GM18951 (cell line): ENCODE measurements around the gene ELMOD3.
"Not testable (repeated sequence)": the region's sequence is repeated elsewhere in the genome, so short reads cannot be mapped to it uniquely, and the experiment has no call there.

Experiments
- POLR2A ChIP-seq: IDR thresholded peaks from 4 replicates; pipeline ENCODE4 v1.6.1; 2011; ENCODE audit warnings: mild to moderate bottlenecking; ENCODE audit not compliant: insufficient read length, insufficient read depth; ENCODE audit errors: extremely low read depth
- in situ Hi-C: fragments of 300-500 bp; cut with MboI; formaldehyde crosslinking; loops from one replicate; pipeline ENCODE4 v1.12.0; 2022; ENCODE audit warnings: low sequenced_read_pairs, mixed read lengths, inconsistent platforms; ENCODE audit not compliant: unreplicated experiment

The ELMOD3 gene

DNA sequence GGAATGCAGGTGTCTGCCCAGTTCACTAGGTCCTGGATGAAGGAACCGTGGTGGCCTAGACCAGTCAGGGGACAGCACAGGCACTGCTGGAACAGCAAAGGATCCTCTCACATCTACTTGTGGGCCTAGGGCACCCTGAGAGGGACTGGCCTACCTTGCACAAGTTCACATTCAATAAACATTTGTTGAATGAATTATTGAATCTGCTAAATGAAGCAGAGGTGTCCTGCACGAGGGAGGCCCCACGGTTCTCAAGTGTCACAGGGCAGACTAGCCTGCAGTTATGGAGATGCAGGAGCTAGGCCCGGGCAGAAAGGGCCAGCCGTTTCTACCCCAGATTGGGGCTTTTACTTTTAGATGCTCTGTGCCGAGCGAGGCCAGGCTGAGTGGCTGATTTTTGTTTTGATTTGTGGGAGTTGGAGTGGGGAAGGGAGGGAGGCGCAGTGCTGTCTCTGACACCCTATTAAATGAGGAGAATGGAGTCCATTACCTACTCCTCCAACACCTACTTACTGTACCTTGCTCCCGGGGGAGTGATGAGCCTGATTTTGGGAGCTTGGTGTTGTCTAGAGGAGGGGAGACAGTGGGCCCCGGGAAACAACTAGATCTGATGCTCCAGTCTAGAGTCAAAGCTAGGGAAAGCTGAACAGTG, 82.4 kb downstream of the ELMOD3 start:
- in situ Hi-C loops, result no loop called here
- TF ChIP-seq POLR2A, result no peak

DNA sequence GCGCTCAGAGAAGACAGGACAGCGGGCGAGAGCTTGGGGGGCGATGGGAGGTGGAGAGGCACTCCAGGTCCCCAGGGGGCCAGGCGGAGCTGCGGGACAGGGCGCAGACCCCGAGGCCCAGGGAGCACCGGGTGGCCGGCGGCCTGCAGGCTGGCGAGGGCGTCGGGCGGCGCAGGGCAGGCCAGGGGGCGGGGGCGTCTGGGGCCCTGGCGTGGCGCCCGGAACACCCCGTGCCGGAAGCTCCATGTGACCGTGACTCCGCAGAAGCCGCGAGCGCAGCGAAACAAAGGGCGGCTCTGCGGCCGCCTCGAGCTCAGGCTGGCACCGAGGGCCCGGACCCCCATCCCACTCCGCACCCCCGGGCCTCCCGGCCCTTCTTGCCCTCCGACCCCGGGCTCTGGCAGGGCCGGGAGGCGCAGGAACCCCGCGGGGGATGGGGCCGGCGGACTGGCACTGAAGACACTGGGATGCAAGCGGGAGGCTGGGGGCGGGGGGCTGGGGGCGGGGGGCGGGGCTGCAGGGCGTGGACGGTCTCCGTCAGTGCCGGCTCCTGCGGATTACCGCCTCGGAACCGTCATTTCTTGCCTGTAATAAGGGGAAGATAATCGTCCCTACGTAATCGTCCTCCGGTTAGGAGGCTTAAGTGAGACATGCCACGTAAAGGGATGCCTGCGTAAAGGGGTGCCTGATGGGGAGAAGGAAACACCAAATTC, 83.1 kb downstream of the ELMOD3 start:
- TF ChIP-seq POLR2A, result peak; percentile 79
- in situ Hi-C loops, result no loop called here

DNA sequence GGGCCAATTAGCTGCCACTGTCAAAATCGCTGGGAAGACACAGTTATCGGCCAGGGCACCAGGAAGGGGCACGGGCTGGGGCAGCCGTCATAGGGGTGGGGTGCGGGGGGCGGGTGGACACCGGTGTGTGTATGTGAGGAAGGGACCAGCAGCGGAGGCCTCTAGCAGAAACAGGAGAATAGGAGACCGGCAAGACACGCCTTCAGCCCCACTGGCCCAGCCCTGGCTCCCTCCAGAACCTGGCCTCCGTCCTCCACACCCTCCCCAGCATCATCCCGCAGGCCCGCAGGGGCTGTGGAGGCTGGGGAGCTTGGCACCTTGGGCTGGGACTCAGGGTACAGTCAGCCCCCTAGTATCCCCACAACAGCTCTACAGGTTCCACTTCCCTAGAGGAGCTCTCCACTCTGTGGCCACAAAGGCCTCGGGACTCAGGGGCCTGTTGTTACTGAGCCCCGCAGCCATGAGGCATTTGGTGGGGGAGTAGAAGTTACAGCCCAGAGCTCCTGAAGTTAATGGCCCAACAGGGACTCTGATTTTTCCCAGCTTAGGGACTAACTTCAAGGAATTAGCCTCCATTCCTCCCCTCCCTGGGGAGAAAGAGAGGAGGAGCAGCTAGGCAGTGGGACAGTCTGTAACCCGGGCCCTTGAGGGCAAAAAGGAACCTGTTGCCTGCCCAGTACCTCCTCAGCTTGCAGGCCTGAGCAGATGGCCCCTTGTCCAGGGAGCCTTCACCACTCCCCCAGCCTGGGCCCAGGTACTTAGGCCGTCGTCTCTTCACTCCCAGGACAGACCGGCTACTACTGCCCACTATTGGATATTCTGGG, 83.8 kb downstream of the ELMOD3 start:
- in situ Hi-C loops, result no loop called here
- TF ChIP-seq POLR2A, result no peak

DNA sequence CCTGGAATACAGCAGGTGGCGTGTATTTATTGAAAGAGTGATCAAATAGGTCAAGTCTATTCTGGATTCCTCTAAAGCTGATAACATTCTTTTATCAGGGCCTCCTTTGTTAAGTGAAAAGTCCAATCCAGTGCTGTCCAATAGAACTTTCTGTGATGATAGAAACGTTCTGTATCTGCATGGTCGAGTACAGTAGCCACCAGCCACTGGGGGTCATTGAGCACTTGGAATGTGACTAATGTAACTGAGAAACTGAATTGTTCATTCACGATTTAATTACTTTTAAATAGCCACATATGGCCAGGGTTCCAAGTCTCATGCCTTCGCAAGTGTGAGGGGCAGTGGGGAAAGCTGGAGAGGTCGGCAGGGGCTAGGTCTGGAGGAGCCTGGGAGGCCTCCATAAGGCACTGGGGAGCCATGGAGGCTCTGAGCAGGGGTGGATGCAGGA, 84.5 kb downstream of the ELMOD3 start:
- no peak for TF ChIP-seq POLR2A

DNA sequence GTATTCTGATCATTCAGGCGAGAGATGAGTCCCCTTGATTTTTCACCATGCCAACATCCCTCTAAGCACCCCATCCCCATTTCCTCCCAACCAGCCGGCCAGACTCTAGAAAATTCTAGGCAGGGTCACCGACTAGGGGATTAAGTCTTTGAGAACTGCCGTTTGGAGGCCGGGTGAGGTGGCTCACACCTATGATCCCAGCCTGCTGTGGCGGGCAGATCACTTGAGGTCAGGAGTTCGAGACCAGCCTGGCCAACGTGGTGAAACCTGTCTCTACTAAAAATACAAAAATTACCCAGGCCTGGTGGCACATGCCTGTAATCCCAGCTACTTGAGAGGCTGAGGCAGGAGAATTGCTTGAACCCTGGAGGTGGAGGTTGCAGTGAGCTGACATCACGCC, 85.0 kb downstream of the ELMOD3 start:
- in situ Hi-C loops, result not testable (repeated sequence)

More for the DNA sequence above, 84.5 kb downstream of the ELMOD3 start:
- in situ Hi-C loops, result no loop called here

DNA sequence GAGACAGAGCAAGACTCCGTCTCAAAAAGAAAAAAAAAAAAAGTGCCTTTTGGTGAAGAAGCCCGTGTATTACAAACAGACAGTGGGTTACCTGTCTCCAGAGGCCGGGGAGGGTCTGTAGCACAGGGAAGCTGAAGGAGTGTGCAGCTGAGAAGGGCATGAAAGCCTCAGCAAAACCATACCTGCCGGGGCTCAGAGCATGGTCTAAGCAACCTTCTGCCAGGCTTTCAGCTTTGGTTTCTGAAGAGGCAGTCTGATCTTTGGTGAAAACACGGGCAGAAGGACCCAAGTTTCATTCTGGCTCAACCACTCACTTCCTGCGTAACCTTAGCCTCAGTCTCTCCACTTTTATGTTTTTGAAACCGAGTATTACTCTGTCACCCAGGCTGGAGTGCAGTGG, 85.4 kb downstream of the ELMOD3 start:
- no peak for TF ChIP-seq POLR2A
- in situ Hi-C loops, result no loop called here

DNA sequence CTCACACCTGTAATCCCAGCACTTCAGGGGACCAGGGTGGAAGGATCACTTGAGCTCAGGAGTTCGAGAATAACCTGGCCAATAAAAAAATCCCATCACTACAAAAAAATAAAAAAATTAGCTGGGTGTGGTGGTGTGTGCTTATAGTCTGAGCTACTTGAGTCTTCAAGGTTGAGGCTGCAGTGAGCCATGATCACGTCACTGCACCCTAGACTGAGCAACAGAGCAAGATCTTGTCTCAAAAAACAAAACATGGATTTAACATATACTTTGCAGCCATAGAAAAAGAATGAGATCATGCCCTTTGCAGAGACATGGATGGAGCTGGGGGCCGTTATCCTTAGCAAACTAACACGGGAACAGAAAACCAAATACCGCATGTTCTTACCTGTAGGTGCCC, 86.2 kb downstream of the ELMOD3 start:
- TF ChIP-seq POLR2A, result no peak
- in situ Hi-C loops, result no loop called here
